ENCODE measurements around the gene CD74. TPM values are rescaled to one million over a fixed set of nuclear protein-coding genes. Genes with fewer than 3 reads are reported as not detected.

The CD74 gene
- total and polyA plus RNA-seq, 10 of the 15 experiments (the other 5 are each of a cell fraction or from before 2014, with no cell fraction given): 1,387 to 11,063 (median 3,922) TPM

GRCh38 chr5:150358261-150359095 is 54.2 kb downstream of the CD74 start:
- peak overlapping the region; percentile 72 for H2AFZ ChIP-seq (ENCODE audit: control insufficient read depth, low read depth, low read length)
- ChIA-PET RAD21 (ENCODE audit: unreplicated experiment) (no interaction called here), CTCF (interaction anchor here (0.8 to 1.5 kb wide), 5 partner anchors 39 to 183 kb away, joined by 3 to 5 read pairs (median 3); partner anchors contain the start of gene RPS14), SMC1A (ENCODE audit: uncharacterized antibody, unreplicated experiment) (interaction anchor here (0.5 to 1.9 kb wide), 4 partner anchors 40 to 93 kb away, joined by 3 to 4 read pairs (median 4); no protein-coding TSS in a partner anchor), POLR2A (interaction anchor here (1.4 kb wide), 1 partner anchor 54 kb away, joined by 6 read pairs; the partner anchor contains the start of gene CD74)
- intact Hi-C loops (cut with micrococcal nuclease; ENCODE audit: unreplicated experiment): loop anchor here (10.0 kb wide), 1 partner anchor 76 kb away; no protein-coding TSS in a partner anchor
- DNase-seq (ENCODE audit: low read depth, low spot score) (no peak), ATAC-seq (peak; percentile 14; the same call in 2 of the 3 replicates), FAIRE-seq (no peak)
- H3K4me2 ChIP-seq (ENCODE audit: control insufficient read depth, insufficient read depth): peak overlapping the region; percentile 68
- peaks cover 39% of the 10 kb centered on the region for H3K79me2 ChIP-seq (ENCODE audit: control insufficient read depth, insufficient read depth, low read length)
- H3K9me3 ChIP-seq (replicated peaks; ENCODE audit: control insufficient read depth, insufficient read depth, low read length): no peaks in the 10 kb centered on the region
- H3K36me3 ChIP-seq (ENCODE audit: control insufficient read depth in 2 of 2, insufficient read depth in 2 of 2, low read length in 1 of 2): peaks cover 4 to 12% of the 10 kb centered on the region in 2 experiments
- no peaks in the 10 kb centered on the region for H4K20me1 ChIP-seq (ENCODE audit: control insufficient read depth, insufficient read depth)
- H3K4me3 ChIP-seq: peak overlapping the region; percentile 96
- WGBS (ENCODE audit: insufficient coverage, insufficient replicate concordance, low lambda C conversion rate, missing lambda C conversion rate): 29% methylated on average over 23 of the region's 23 CpGs
- in situ Hi-C loops (cut with MboI): no loop called here
- H3K27me3 ChIP-seq (replicated peaks in 1 of 2; ENCODE audit: control insufficient read depth in 2 of 2, insufficient read depth in 2 of 2, low read length in 1 of 2): no peaks in the 10 kb centered on the region
- H3K4me1 ChIP-seq (ENCODE audit: control insufficient read depth, insufficient read depth, low read length): peaks cover 25% of the 10 kb centered on the region
- peak overlapping the region; percentile 82 for H3K27ac ChIP-seq (ENCODE audit: control insufficient read depth, insufficient read depth)
- TF ChIP-seq GABPA (IDR thresholded peaks at IDR 0.05; ENCODE audit: low read depth) (0 out of 2 replicates have a peak, but pooled peaks have one; percentile 20), BCLAF1 (IDR thresholded peaks at IDR 0.05) (no peak)
- BruUV-seq (replicated peaks): no TSS peak
- H3K9ac ChIP-seq (ENCODE audit: control insufficient read depth, insufficient read depth, low read length): peak overlapping the region; percentile 81

Data from GM12878 (cell line).